Measurements from ENCODE around the gene MEI1. TPM values are rescaled to one million over a fixed set of nuclear protein-coding genes. Genes with fewer than 3 reads are reported as not detected.

MEI1 gene
- polyA plus RNA-seq, 4 donors, result 2.2 to 3.4 (median 3.1) TPM

GRCh38 chr22:41742918-41743317 lies 43.6 kb downstream of the MEI1 start:
- no peak for DNase-seq (ENCODE audit: low read depth in 4 of 4, low spot score in 3 of 4)

DNA sequence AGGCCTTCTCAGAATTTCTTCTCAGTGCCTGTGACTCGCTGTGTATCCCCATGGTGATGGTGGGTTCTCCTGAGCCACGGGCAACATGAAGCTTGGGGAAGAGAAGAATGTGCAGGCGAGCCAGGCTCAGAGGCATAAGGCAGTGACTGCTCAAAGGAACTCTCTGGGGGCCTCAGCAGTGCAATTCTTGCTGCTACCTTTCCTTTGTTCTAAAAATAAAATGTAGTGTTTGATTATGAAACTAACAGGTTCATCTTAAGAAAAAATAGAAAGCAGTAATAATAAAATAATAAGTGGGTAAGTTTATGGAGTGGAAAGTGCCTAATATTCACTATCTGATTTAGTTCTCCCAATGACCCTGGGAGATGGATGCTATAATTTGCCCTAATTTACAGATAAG lies 46.7 kb downstream of the MEI1 start:
- no peak for DNase-seq (ENCODE audit: low read depth in 4 of 4, low spot score in 3 of 4)

- DNase-seq (ENCODE audit: low read depth in 4 of 4, low spot score in 3 of 4), result peak in 3 of 4 donors; percentile 35 to 50 (median 37)
Observed at GRCh38 chr22:41746567-41747400, 47.5 kb downstream of the MEI1 start.

GRCh38 chr22:41752011-41752970 lies 53.0 kb downstream of the MEI1 start:
- DNase-seq (ENCODE audit: low read depth in 4 of 4, low spot score in 3 of 4), result no peak

GRCh38 chr22:41753984-41754383 lies 54.7 kb downstream of the MEI1 start:
- no peak for DNase-seq (ENCODE audit: low read depth in 4 of 4, low spot score in 3 of 4)

- no peak for DNase-seq (ENCODE audit: low read depth in 4 of 4, low spot score in 3 of 4)
Observed at GRCh38 chr22:41757502-41757901, 58.2 kb downstream of the MEI1 start.

DNA sequence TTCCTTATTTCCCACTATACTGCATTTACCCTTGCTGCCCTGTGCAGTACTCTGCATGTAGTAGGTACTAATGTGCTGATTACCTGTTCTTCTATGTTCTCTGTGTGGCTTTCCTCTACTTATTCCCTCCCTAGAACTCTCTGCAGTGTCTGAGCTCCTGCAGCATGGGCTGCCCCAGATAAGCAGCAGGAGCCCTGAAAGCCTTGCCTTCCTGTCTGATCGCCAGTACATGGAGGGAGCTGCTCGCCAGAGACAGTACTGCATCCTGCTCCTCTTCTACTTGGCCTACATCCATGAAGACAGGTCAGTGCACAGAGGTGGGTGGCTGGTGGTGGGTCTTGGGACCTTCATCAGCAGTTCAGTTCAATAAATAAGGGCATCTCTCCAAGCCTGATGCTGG lies 58.9 kb downstream of the MEI1 start:
- DNase-seq (ENCODE audit: low read depth in 4 of 4, low spot score in 3 of 4), result no peak

DNA sequence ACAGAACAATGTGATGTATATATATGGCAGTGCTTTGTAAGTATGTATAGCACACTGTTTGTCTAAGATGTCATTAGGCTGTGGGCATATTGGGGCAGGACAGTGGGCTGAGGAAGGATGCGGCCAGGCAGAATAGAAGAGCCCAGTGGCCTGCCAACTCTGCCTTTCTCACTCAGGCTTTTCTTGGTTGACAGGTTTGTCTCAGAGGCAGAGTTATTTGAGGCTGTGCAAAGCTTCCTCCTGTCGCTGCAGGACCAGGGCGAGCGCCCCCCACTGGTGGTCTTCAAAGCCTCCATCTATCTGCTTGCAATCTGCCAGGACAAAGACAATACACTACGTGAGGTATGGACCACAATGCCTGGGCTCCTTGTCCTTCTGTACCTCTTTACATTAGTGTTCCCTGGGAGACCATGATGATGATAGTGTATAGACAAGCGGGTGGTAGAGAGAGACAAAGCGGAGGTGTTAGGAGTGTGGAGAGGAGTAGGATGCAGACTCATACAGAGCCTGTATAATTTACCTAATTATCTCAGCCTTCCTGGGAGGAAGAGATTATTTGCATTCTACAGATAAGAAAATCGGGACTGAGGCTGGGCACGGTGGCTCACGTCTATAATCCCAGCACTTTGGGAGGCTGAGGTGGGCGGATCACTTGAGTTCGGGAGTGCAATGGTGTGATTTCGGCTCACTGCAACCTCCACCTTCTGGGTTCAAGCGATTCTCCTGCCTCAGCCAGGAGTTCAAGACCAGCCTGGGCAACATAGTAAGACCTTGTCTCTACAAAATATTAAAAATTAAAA lies 63.9 kb downstream of the MEI1 start:
- DNase-seq (ENCODE audit: low read depth in 4 of 4, low spot score in 3 of 4), result no peak

- no peak for DNase-seq (ENCODE audit: low read depth in 4 of 4, low spot score in 3 of 4)
Observed at GRCh38 chr22:41766476-41766875, 67.2 kb downstream of the MEI1 start.

DNA sequence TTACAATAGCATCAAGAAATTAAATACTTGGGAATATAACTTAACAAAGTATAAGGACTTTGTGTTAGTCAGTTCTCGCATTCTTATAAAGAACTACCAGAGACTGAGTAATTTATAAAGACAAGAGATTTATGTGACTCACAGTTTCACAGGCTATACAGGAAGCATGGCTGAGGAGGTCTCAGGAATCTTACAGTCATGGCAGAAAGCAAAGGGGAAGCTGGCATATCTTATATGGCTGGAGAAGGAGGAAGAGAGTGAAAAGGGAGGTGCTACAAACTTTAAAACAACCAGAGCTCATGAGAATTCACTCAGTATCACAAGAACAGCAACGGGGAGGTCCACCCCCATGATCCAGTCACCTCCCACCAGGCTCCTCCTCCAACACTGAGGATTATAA lies 69.1 kb downstream of the MEI1 start:
- DNase-seq (ENCODE audit: low read depth in 4 of 4, low spot score in 3 of 4), result no peak

GRCh38 chr22:41770715-41771468 lies 71.6 kb downstream of the MEI1 start:
- no peak for DNase-seq (ENCODE audit: low read depth in 4 of 4, low spot score in 3 of 4)

DNA sequence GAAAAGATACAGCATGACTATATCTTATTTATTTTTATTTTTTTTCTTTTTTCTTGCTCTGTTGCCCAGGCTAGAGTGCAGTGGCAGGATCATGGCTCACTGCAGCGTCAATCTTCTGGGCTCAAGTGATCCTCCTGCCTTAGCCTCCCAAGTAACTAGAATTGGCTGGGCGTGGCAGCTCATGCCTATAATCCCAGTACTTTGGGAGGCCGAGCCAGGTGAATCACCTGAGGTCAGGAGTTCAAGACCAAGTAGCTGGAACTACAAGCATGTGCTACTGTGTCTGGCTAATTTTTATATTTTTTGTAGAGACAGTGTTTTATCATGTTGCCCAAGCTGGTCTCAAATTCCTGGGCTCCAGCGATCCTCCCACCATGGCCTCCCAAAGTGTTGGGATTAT lies 72.9 kb downstream of the MEI1 start:
- no peak for DNase-seq (ENCODE audit: low read depth in 4 of 4, low spot score in 3 of 4)

DNA sequence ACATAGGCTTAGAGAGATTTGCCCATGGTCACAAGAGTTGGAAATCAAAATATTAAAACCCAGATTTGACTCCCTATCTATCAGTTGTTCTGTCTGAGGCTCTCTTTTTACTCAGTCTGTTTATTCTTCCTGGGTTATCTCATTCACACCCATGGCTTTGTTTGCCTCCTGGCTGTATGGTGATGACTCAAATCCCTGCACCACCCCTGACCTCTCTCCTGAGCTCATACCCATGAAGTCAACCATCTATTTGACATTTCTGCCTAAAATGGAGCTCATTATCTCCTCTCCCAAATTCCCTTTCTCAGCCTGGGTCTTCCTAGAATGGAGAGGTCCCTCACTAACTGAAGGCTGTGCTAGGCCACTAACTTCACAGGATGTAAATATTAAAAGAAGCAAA lies 73.3 kb downstream of the MEI1 start:
- DNase-seq (ENCODE audit: low read depth in 4 of 4, low spot score in 3 of 4), result no peak

DNA sequence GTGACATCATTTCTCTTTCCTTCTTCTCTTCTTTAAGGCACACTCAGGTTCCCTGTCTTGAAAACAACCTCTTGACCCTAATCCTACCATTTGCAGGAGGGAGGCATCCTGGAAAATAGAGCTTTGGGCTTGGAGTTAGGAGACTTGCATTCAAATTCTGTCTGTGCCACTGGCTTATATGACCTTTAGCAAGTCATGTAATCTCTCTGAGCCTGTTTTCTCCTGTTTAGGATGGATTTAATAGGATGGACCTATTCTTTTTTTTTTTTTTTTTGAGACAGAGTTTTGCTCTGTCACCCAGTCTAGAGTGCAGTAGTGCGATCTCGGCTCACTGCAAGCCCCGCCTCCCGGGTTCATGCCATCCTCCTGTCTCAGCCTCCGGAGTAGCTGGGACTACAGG lies 76.0 kb downstream of the MEI1 start:
- DNase-seq (ENCODE audit: low read depth in 4 of 4, low spot score in 3 of 4), result no peak

DNA sequence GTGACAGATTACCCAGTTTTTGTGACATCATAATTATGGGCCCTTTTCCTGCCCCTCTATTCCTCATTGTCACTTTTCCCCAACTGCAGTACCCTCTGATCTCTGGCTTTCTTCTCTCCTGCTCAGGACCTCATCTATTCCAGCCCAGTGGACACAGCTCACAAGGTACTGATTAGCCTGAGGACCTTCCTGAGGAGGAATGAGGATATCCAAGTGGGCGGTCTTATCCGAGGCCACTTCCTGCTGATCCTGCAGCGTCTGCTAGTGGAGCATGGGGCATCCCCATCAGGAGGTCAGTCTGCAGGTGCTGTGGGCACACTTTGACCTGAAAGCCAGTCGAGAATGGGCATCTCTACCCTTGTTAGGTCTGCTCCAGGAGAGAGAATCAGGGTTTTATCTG lies 76.7 kb downstream of the MEI1 start:
- no peak for DNase-seq (ENCODE audit: low read depth in 4 of 4, low spot score in 3 of 4)

- no peak for DNase-seq (ENCODE audit: low read depth in 4 of 4, low spot score in 3 of 4)
Observed at GRCh38 chr22:41776381-41776780, 77.1 kb downstream of the MEI1 start.

GRCh38 chr22:41777749-41778425 lies 78.6 kb downstream of the MEI1 start:
- no peak for DNase-seq (ENCODE audit: low read depth in 4 of 4, low spot score in 3 of 4)

- DNase-seq (ENCODE audit: low read depth in 4 of 4, low spot score in 3 of 4), result no peak
Observed at GRCh38 chr22:41779929-41780505, 80.7 kb downstream of the MEI1 start.
